HG03060 (cell line): Measurements from ENCODE around the gene RGL3.
"Not testable (repeated sequence)": the region's sequence is repeated elsewhere in the genome, so short reads cannot be mapped to it uniquely, and the experiment has no call there.

Experiments
- ATAC-seq: cut with Tn5 transposase; IDR thresholded peaks from one replicate; pipeline ENCODE4 v1.9.1; 2021; ENCODE audit warnings: low read depth, moderate number of reproducible peaks; ENCODE audit not compliant: unreplicated experiment

Gene RGL3

DNA sequence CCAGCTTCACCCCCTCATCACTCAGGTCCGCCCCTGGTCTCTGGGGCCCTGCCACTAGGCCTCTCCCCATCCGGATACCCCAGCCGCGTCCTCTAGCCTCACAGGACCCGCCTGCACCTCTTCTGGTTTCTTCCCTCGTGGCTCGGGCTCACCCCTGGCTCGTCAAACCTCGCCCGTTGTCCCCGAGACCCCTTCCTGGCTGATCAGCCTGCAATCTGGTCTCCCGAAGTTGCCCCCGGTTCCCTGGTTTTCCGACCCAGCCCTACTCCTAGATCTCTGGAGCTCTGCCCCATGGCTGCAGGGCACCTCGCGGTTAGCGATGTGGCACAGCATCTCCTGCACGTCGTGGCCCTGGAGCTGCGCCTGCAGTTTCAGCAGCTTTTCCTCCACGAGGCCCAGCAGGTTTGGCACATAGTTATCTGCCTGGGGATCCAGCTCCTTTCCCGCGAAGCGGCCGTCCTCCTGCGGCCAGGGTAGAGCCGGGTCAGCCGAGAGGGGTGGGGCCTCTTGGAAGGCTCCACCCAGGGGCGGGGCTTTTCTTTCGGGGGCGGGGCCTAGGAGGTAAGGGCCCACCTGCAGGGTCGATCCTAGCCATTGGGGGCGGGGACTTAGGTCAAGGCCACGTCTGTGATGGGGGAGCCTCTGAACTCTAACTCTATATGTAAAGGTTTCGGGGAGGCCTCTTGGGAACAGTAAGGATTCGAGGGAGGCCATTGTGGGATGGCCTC is 2.4 kb upstream of the RGL3 start:
- ATAC-seq = no peak

DNA sequence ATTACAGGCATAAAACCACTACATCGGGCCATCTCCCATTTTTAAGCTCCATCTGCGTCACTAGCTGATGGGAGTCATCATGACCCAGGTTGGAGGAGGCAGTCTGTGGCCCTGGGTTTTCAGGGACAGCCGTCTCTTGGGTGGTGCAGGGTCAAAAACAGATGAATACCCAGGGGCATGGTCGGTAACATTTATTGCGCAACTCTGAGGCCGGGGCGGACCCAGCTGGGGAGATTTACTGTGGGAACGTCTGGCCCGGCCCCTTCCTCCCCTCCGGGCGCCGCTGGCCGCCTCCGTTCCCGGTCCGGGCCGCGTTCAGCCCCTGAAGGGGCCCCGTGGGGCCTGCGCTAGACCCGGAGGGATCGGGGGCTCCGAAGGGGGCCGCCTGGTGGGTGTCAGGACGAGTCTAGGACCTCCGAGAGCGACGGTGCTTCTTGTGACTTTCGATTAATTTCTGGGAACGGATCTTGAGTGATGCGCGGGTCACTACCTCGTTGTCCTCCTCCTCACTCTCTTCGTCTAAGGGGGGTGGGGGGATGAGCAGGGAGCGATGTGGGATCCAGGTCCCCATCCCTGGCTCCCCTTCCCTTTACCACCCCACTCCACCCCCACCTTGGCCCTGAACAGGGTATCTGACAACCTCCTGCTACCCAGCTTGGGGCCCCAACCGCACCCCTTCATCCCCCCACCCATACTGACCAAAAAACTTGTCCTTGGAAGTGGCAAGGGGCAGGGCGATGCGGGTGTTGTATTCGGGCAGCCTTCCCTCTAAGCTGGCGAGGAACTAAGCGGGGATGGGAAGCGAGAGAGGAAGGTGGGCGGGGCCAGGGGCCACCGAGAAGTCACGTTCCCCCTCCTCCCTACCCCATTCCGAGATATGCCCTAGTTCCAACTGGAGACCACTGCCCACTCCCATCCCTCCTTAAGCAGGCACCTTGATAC is 1.6 kb upstream of the RGL3 start:
- no peak for ATAC-seq

DNA sequence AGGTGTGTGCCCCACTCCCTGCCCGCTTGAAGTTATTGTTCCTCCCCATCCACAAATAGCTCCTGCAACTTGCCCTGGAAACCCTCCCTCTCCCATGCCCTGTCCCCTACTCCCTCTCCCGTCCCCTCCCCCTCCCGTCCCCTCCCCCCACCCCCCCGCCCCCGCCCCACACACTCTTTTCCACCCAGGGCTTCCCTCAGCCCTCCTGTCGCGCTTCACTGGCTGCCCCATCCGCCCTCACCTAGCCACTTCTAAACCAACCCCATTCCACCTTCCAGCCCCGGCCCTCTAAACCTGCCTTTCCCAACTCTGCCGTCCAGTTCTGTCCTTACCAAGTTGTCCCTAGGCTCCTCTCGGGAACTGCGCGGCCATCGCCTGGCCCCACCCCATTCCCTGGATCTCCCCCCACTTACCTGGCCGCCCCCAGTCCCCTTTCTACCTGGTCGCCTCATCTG is 993 bp downstream of the RGL3 start:
- no peak for ATAC-seq

DNA sequence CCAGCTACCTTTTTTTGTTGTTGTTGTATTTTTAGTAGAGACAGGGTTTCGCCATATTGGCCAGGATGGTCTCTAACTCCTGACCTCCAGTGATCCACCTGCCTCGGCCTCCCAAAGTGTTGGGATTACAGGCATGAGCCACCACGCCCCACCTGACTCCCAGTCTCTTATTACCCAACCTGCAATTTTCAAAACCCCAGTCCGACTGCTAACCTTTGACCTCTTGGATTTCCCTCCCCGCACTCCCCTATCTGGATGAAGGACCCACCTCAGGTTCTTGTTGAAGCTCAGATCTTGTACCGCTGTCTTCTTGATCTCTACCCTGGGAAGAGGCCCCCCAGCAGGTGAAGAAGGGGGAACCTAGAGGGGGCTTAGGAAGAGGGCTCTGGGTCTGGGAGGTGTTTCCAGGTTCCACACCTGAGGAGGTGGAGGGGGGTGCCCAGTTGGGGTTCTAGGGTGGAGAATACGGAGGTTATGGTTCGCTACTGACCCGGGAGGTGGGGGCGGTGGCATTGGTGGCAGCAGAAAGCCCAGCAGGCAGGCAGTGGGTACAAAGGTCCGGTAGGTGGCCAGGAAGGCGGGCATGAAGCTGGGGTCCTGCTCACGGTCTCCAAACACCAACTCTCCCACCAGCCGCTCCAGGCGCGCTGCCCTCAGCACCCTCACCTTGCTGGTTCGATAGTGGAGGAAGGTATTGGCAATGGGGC is 2.6 kb downstream of the RGL3 start:
- ATAC-seq = no peak

GRCh38 chr19:11414544-11414943 is 4.6 kb downstream of the RGL3 start:
- ATAC-seq = no peak

DNA sequence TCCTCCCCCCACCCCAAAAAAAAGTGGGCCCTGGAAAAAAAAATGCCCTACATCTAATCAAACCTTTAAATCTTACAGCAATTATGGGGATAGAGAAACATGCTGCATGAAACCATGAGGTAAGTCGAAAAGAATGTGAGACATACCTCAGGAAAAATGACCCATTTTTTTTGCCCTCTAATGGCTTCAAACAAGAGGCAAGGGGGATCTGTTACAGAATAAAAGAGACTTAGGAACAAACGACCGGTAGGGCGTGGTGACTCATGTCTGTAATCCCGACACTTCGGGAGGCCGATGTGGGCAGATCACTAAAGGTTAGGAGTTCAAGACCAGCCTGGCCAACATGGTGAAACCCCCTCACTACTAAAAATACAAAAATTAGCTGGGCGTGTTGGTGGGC is 8.4 kb downstream of the RGL3 start:
- no peak for ATAC-seq

DNA sequence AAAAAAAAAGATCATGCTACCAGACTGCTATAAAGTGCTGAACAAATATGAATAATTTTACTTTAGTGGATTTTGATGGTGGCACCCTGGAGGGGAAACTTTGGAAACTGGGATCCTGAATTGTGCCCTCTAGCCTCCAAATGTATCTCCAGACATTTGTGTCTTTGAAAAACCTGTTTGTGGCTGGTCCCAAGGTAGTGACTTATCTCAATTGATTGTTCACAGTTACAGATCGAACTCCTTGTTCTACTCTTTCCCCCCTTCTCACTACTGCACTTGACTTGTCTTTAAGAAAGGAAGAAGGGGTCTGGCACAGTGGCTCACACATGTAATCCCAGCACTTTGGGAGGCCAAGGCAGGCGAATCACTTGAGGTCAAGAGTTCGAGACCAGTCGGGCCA is 10.5 kb downstream of the RGL3 start:
- no peak for ATAC-seq

DNA sequence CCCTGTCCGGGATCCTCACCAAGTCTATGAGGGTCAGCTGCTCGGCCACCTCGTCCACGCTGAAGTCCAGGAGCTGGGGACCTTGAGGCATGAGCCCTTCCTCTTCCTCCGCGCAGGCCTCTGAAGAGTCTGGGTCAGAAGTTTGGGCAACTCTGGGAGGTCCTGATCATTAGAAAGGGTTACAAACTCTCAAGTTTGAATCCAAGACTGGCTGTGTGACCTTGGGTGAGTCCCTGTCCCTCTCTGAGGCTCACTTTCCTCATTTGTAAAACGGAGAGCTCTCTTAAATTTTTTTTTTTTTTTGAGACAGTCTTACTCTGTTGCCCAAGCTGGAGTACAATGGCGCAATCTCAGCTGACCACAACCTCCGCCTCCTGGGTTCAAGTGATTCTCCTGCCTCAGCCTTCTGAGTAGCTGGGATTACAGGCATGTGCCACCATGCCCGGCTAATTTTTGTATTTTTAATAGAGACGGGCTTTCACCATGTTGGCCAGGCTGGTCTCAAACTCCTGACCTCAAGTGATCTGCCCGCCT is 12.3 kb downstream of the RGL3 start:
- ATAC-seq = not testable (repeated sequence)

DNA sequence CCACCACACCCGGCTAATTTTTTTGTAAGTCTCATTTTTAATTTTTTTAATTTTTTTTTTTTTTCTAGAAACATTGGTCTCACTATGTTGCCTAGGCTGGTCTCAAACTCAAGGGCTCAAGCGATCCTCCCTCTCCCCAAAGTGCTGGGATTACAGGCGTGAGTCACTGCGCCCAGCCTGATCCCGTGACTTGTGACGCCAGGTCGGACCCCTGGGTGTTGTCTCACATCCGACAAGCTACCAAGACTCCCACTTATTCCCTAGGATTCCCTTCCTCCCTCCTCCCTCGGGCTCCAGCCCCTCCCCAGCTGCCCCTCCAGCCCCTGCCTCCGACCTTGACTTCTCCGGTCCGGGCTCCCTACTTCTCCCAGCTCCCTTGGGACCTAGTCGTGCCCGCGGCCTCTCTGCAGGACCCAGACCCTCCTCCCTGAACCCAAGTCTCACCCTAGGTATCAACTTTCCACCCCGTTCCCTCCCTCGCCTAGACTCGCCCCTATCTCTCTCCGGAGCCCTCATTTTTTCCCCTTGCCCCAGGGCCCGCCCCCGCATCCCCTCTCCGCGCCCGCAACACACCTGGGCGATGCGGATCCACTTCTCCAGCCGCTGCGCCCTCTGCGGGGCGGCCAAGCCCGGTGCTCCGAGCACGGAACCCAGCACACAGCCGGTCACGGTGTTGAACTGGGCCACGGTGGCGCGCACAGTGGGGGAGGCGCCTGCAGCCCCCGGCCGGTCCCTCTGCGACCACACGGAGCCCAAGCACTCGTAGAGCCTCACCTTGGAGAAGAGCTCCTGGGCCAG is 13.1 kb downstream of the RGL3 start:
- ATAC-seq = no peak

DNA sequence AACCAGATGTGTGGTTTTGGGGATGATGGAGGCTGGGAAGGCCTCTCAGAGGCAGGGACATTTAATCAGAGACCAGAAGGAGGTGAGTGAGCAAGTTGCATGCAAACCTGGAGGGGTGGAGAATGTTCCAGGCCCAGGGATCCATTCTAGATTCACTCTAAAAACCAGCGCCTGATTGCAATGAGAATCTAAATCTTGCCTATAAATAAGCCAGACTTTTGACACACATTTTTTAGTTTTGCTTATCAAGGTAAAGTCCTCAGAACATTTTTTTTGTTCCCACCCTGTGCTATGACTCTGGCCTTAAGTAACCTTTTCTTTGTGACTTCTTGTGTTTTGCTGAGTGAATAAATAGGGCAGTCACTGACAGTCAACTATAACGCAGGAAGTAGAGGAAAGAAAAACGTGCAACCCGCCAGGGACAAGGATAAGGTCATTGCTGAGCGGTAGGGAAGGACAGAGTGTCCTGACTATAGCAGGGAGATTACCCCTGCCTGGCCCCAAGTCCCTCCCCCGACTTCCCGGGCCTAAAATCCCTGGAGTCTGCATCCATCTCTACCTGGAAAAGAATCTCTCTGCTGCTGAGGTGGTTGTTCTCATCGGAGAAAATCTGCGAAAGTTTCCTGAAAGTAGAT is 14.4 kb downstream of the RGL3 start:
- ATAC-seq = no peak

DNA sequence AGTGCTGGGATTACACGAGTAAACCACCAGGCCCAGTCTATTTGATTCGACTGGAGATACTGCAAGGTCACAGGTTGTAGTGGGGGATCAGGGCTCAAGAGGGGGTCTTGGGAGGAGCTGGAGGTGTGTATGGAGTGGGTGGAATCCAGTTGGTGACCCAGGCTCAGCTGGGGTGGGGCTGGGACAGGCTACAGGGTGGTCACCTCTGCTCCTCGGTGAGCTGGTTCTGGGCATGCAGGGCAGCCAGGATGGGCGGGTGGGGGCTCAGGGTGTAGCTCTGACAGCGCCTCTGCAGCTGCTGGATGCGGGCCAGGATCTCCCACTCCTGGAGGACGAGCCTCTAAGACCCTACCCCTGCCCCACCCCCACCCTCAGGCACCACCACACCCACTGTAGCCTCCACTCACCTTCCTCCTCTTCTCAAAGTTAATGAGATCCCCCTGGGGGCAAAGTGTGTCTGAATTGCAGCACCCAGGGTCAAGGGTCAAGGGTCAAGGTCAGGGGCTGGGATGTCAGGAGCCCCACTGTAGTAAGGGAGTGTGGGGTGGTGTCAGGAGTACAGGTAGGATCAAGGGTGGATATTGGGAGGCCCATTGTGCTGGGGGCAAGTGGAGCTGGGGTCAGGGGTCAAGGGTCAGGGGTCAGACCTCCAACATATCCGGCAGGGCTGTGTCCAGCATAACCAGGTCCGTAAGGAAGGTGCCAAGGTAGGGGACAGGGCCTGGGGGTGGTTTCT is 17.1 kb downstream of the RGL3 start:
- ATAC-seq = no peak

DNA sequence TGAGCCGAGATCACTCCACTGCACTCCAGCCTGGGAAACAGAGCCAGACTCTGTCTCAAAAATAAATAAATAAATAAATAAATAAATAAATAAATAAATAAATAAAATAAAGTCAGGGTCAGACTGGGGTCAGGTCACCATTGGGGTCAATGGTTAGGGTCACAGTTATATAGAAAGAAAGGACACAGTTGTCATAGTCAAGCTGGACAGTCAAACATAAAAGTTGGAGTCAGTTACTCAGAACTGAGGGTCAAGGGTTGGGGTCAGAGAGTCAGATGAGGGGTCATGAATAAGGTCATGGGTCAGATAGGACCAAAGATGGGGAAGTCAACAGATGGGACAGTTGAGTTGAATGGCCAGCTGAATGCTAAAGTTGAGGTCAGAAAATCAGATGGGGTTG is 18.3 kb downstream of the RGL3 start:
- no peak for ATAC-seq

- ATAC-seq = no peak
Observed at GRCh38 chr19:11399667-11400066, 19.4 kb downstream of the RGL3 start.

DNA sequence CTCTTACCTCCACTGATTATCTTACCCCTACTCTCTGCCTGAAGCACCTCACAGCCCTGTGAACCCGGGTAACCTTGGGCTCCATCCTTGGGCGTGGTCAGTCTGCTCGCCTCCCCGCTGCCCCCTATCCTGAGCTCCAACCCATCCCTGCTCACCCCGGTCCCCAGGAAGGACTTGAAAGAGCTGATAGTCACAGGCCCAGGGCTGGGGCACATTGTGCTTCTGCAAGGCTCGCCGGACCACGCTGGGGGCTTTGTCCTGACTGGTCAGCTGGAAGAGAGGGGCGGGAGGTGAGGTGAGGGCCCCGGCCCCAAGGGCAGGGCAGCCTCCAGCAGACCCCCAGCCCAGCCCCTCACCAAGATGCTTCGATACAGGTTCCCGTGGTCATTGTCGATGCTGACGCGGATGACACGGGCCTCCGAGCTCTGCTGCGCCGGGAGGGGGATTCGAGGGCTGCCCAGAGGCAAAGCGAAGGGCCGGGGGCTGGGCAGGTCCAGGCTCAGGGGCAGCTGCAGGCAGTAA is 22.0 kb downstream of the RGL3 start:
- no peak for ATAC-seq

DNA sequence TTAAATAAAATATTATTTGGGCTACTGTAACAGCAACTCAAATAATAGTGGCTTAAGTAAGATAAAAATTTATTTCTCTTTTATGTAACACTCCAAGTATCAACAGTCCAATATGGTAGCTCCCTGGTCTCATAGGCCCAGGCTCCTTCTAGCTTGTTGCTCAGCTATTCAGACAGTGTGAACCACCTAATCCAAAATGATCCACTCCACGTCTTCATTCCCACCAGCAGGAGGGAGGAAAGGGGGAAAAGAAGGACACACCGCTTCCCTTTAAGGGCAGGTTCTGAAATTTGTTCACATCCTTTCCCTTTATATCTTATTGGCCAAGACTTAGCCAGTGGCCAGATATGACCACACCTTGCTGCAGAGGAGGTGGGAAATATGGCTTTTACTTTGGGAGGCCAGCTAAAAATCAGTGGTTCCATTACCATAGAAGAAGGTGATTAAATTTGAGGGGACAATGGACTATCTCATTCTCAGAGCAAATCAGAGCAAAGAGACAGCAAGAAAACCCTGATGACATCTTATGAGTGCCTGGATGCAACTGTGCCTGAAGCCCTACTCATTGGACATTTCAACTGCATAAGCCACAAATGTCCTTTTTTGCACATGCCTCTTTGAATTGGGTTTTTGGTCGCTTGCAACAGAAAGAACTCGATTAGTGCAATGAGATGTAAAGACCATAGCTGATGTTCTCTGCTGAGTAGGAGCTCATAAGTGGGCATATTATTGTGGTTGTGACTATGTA is 28.0 kb downstream of the RGL3 start:
- ATAC-seq = no peak

DNA sequence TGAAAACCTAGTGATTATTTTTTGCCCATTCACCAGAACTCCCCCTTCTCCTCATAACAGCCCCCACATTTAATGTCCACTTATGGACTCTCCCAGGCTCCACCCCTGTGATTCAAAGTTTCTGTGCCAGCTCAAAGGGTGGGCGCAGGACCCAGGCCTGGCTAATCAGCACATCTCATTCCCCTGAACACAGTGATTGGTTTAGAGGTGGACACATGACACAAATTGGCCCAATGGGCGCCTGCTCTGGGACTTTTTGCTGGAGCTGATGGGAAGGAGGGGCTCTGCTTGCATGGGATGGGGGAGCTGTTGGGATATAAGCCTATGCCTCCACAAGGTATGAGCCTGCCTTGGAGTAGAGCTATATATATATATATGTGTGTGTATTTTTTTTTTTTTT is 28.8 kb downstream of the RGL3 start:
- ATAC-seq = no peak

DNA sequence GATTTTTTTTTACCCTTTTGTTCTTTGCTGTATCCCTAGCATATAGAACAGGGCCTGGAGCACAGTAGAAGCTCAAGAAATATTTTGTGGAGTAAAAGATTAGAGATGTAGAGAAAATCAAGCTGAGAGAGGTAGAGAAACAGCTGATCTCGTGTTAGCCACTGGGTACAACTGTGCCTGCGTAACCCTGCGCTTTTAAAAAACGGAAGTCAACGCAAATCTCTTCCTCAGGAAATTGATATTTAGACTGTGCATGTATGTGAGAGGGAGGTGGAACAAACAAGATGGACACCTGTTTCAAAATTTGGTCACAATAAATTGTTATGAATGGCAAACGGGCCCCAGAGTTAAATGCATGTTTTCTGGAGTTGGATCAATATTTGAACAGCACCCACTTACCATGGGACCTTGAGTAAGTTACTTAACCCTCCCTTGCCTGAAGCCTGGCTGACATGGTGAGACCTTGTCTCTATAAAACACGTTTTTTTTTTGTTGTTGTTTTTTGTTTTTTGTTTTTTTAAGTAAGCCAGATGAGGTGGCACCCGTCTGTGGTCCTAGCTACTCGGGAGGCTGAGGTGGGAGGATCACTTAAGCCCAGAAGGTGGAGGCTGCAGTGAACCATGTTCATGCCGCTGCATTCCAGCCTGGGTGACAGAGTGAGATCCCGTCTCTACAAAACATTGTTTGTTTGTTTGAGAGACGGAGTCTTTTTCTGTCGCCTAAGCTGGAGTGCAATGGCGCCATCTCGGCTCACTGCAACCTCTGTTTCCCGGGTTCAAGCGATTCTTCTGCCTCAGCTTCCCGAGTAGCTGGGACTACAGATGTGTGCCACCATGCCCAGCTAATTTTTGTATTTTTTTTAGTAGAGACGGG is 31.7 kb downstream of the RGL3 start:
- ATAC-seq = no peak
